HG03025 (cell line): Measurements from ENCODE around the gene CORO2B.

ENCODE experiments used
- ATAC-seq: cut with Tn5 transposase; IDR thresholded peaks from one replicate; pipeline ENCODE4 v1.9.1; 2021; ENCODE audit warnings: mild to moderate bottlenecking, moderate library complexity; ENCODE audit not compliant: unreplicated experiment, low FRiP score

The CORO2B gene

DNA sequence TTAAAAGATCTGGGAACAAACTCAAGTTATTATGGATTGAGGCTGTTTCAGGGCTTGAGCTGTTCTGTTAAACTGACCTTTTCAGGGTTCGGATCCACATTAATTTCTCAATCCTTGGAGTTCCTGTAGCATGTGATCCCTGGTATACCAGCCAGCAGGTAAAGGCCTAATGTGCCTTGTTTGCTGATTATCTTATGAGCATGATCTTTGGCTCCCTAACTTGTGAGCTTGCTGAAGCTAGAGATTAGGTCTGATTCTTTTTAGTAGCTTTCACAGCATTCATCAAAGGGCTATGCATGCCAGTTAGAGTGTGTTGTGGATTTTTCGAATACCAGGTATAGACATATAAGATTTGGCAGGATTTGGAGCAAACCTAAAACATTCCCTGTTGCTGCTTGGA lies 10.3 kb downstream of the CORO2B start:
- ATAC-seq, result no peak

DNA sequence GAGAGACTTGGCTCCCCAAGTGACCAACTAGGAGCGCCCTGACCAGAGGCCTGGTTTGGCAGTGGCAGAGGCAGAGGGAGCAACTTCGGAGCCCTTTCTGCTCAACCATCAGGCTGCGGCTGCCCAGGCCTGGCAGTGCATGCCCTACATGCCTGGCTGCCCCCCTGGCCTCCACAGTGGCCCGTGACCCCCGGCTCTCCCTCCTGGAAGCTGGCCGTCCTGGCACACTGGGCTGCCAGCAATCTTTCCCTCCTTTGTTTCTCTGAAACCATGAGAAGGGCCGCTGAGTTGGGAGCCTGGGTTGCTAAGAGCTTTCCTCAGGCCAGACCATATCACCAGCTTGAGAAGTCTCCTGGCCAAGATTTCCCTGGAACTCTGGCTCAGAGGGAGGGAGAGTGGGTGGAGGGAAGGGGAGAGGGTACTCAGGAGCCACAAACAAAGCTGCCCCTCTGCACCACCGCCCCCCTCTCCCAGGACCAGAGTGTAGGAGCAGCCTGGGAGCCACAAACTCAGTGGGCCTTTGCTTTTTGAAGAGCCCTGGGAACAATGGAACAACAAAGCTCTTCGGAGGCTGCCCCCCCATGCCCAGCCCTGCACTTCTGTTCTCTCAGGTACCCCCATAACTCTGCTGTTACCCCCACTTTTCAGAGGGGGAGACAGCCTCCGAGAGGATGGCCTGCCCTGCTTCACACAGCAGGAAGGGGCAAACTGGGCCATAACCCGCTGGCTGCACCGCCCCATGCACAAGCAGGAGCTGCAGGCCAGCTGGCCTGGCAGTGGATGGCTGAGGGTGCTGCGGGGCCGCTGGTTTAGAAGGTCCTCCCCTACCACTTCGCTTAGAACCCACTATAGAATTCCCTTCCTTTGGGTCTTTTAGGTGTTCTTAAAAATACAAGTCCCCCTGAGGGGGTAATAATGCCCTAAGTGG lies 11.3 kb downstream of the CORO2B start:
- ATAC-seq, result no peak

DNA sequence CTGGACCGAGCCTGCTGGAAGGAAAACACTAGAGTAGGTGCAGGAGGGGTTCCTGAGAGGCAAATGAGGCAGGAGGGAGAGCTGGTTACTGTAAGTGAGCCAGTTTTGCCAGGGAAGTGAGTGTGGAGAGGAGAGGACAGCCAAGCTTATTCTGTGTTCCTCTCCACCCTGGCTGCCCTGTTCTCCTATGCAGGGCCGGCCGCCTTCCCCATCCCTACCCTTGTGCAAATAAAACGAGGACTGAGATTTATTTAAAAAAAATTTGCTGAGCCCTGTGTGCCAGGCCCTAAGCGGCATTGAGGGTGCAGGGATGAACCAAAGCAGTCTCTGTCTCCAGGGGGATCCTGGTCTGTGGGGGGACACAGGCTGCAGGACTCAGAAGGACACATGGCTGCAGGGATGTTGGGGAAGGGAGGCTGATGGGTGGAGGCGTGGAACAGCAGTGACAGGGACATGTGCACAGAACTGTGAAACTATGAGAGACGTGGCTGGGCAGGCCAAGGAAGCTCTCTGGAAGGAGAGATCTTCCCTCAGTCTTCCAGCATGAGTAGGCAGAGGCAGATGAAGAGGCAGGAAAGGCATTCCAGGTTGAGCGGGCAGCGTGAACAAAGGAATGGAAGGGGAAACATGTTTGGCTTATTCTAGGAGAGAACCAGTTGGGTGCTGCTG lies 12.1 kb downstream of the CORO2B start:
- ATAC-seq, result no peak

DNA sequence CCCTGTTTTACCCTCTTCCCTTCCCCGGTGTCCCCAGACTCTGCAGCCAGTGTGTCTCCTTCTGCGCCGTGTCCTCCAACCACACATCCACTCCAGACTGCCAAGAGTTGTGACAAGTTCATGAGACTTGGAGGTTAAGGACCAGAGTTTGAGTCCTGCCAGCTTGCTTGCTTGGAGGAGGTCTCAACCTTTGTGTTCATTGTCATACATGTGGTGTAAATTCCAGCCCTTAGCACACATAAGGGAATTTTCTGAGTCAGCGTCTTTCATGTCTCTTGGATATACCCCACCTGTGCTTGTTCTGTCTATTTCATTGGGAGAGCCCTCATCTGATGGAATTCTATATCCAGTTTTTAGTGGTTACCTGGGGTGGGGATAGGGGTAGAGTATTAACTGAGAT lies 13.3 kb downstream of the CORO2B start:
- ATAC-seq, result no peak

DNA sequence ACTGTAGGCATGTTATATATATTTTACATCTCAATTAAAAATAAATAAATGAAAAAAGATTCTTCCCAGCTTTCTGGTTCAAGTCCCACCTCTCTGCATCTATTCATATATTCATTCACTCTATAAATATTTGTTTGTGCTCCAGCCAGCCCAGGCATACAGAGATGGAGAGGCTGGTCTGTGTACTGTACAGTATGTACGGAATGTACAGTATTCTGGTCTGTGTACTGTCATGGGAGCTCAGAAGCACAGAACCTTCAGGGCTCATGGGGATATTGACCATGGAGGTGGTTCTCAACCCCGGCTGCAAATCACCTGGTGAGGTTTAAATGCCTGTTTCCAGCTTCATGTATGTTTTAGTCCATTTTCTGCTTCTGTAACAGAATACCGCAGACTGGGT lies 13.8 kb downstream of the CORO2B start:
- ATAC-seq, result no peak

DNA sequence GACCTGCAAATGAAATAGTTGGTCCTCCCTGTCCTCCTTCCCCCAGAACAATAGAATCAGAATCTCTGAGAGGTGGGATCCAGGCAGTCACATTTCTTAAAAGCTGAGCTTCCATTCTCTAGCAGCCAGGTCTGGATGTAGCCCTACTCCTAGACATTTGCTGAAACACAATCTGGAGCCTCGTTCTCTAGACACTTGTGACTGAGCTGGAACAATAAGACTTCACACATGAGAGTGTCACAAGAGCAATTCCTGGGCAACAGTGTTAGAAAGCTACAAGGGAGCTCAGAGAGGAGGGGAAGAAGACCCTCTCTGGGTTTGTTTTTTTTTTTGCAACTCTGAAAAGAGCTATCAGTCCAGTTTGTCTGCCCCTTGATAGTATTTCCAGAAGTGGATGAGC lies 14.5 kb downstream of the CORO2B start:
- no peak for ATAC-seq

DNA sequence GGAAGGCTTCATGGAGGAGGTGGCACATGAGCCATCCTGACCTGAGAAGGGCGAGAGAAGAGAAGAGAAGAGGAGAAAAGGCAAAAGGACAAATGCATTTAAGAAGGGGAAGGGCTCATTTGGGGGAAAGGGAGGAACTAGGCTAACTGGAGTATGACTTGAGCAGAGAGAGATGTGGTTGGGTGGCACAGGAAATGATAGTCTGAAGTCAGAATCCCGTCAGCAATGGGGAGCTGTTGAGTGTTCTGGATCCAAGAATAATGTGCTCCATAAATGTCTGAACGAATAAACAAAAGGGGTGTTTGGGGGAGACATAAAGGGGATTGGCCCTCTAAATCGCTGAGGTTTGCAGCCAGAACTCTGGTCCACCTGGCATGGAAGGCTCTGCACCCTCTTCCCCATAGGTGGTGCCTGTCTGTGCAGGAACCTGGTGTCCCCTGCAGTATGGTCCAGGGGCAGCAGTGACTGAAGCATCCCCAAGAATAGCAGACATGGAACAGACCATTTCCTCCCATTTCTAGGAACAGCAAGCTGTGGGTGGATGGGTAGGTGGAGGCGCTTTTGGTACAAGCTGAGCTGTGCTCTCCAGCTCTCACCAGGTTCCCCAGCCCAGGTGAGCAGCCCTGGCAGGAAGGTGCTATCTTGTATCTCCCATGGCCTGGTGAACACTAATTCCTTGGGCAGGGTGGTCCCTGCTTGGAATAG lies 15.2 kb downstream of the CORO2B start:
- ATAC-seq, result no peak

DNA sequence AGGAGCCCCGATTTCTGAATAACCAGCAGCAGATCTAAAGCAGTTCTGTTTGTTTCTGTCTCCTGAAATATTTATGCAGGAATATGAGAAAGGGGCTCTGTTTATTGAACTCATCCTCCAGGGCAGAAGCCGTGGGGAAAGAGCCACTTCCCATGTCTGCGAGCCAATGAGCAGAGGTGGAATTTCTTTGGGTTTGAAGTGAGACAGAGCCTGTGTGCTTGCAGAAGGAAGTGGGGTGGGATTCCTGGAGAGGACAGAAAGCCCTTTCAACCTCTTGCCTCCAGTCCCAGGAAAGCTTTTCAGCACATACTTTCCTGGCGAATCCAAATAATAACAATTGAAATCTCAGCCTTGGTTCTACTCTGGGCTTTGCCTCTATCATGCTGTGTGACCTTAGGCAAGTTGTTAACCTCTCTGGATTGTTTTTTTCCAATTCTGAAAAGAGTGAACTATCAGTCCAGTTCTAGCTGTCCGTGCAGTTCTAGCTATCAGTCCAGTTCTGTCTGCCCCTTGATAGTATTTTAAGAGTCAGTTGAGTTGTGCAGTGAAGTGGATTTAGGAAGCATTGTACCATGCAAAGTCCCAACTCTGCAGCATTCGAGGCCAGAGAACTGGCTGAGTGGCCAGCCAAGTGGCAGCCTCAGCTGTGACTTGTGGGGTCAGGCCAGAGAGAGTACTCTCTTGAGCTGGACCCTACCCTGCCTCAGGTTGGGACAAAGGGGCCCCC lies 15.9 kb downstream of the CORO2B start:
- ATAC-seq, result no peak

DNA sequence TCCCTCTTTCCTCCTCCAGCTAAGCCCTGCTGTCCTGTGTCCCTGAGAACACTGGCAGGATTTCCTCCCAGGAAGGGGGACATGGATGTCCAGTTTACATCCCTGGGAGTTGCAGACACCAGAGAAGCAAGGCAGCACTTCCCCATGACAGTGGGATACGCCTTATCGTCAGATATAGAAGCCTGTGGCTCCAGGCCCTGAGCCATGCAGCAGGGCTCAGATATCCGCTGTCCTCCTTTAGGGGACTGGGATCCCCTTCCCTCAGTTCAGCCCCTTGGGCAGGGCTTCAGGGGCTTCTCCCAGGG lies 16.4 kb downstream of the CORO2B start:
- no peak for ATAC-seq

DNA sequence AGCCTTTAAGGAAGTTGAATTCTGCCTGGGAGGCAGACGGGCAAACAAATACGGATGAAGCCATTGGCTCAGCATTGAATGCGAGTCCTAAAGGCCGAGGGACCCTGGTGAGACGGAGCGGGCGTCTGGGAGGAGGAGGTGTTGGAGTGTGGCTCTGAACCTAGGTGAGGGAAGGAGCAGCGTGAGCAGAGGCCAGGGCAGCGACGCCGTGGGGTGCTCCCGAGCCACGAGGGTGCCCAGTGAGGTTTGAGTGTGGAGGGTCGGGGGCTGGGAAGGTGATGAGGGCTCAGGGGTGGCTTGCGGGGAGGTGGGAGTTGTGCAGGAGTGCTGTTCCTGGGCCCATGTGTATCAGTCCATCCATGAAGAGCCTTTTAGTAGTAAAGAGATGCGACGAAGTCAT lies 17.0 kb downstream of the CORO2B start:
- no peak for ATAC-seq

DNA sequence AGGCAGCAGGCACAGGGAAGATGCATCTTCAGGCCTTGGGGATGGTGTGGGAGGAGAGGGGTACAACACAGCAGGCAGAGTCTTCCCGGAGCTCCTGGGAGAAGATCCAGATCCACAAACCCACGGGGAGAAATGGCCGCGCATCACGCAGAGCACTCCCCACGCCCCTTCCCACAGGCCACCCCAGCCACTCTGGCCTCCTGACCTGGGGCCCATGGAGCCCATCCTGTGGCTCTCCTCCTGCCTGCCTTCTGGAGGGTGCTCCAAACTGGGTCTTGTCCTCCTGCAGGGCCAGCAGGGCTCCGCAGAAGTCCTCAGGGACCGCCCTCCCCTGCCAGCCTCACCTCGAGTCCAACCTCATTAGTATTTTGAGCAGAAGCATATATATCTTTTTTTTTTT lies 17.9 kb downstream of the CORO2B start:
- ATAC-seq, result no peak

DNA sequence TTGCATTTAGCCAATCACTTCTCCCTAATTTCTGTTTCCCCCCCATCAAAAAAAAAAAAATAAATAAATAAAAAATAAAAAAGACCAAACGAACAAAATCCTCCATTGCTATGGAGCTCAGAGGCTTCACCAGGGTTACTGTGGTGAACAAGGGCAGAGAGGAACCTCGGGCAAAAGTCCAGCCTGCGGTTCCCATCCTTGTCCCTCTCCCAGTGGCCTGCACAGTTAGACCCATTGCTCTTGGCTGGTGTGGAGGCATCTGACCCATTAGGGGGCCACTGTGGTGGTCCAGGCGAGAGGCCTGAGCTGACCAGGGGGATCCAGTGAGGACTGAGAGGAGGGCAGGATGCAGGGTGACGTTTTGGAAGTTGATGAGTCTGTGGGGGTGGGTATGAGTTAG lies 18.8 kb downstream of the CORO2B start:
- ATAC-seq, result no peak

DNA sequence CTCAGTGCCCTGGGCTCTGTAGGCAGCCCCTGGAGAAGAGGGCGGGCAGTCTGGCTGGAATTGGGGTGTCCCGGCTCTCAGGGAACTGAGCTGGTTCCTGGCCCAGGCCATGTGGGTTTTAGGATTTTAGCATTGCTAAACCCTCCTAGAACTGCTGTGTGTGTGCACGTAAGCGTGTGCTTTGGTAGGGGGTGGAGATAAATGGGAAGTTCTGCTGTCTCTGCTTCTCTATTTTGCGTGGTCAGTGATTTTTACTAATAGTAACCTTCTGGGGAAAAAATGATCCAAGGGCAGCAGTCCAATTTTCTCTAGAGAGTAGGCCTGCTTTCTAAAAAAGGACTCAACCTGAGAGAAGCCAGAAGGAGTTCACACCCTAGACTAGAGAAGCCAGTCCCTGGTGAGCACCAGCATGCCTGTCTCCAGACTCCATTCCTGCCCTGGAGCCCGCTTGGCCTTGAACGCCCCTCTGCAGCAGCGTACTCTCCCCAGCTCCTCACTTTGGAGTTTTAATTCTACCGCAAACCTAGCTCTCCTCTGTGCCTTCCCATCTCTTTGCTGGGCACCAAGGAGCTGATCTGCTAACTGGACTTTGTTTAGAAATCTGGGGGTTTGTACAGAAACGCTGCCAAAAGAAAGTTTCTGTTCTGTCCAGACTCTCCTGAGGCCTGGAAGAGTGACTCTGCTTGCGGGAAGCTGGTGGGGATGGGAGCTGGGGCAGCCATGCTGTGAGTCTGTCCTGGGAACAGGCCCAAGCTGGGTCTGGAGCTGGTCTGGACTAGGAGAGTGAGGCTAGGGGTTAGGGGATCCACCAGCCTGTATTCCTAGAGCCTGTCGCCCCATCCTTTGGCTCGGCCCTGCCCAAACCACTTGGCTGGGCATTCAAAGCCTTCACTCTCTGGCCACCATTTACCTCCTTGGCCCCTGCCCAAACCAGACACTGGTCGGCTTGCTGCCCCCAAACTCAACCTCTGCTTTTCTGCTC lies 19.7 kb downstream of the CORO2B start:
- ATAC-seq, result no peak

DNA sequence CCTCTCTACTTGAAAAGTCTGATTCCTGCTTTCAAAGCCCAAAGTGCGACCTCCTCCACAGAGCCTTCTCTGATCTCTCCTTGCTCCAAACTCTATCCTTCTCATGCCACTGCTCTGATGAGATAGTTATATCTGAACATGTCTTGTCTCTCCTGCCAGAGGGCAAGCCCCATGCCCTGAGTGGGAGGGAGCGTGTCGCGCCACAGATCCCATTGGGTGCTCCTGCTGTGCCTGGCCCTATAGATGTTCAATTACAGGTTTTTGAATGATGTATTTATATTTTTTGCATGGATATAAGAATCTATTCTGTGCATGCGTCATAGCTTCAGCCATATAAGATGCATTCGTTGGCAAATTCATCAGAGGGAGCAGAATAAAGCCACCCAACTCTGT lies 20.4 kb downstream of the CORO2B start:
- ATAC-seq, result no peak

DNA sequence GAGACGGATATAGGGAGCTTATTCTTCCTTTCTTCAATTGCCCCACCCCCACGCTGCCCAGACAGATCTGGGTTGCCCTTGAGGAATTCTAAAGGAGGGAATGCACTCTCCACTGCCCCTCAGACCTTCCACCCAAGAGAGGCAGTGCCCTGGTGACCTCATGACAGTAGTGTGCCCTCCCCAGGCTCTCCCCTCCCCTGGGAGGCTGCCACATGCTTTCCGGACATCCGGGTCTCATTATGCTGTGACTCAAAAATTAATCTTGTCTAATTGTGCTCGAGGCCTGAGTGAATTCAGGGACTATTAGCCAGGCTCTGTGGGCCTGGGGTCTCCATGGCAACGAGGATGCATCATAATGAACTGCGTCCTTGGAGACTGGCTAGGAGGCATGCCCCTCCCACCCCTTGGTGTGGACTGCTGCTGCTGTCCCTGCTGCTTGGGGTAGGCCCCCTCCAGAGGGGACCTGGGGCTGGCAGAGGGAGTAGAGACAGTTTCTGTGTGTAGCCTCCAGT lies 20.8 kb downstream of the CORO2B start:
- ATAC-seq, result no peak

DNA sequence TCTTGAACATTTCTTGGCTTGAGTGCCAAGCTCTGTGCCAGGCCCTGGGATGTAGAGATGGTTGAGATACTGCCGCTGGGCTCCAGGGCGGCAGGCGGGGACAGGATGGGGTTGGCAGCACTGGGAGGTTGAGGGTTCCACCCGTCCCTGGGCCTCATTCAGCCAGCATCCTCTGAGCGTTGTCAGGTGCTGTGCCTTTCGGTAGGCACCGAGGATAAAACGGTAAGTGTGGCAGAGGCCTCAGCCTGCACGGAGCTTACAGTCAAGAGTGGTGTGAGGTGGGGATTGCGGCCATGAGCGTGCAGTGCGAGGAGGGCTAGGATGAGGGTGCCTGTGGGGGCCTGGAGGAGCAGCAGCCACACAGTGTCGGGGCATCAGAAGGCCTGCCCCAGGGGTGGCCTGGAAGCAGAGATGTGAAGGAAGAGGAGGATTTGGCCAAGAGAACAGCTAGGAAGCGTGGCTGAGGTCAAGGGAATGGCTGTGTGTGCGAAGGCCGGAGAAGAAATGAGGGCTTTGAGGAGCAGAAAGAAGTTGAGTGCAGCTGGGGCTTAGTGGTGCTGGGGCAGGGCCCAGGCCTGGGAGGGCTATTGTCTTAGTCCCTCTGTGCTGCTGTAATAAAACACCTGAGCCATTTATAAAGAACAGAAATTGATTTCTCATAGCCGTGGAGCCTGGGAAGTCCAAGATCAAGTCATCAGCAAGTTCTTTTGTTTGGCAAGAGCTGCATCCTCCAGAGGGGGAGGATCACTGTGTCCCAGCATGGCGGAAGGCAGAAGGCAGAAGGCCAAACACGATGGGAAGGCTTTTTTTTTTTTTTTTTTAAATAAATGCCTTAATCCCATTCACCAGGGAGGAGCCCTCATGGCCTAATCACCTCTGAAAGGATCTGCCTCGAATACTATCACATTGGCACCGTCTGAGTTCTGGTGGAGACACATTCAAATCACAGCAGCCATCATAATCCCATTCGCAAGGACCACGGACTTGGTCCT lies 22.7 kb downstream of the CORO2B start:
- no peak for ATAC-seq

DNA sequence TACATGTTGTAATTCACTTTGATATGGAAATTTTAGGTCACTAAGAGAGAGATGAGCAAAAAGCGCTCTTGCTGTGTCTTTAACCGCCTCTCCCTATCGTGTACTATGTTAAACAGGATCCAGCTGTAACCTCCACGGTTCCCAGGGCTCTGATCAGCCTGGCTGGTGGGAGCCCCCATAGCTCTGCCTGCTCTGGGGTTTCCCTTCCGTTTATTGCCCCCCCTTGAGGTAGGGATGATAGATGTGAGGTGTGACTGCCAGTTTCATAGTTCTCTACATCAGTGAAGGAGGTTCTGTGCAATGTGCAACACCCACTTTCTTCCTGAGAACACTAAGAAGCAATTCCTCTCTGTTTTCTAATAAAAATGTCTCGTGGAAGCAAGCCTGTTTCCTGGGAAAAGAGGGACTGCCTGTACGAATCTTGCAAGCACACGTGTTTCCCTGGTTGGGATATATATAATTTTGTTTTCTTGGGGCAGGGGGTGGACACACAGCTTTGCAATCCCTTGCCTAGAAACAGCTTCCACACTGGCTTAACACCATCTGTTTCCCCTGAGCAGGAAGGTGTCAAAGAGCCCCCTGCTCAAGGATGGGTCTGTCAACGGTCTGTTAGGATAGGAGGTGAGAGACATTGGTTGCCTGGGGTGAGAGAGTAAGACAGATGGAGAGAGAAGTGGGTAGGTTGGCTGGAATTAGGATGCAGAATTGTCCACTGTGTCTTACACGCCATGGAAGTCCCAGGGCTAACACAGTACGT lies 23.8 kb downstream of the CORO2B start:
- ATAC-seq, result no peak

DNA sequence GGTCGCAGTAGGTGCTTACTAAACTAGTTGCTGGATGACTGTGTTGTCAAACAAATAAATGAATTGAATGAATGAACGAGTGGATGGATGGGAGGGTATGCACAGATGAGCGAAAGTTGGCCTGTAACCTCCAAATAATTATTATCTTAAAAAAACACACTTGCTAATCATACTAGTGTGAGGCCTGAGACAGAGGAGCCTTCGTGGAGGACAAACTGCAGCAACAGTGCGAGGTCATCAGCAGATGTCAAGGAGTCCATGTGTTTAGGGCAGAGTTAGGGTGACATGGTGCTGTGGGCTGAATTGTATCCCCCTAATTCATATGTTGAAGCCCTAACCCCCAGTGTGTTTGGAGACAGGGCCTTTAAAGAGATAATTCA lies 24.4 kb downstream of the CORO2B start:
- ATAC-seq, result no peak
